GM19023 (cell line): ENCODE measurements around the gene ST3GAL4.

ENCODE experiments used
- ATAC-seq: cut with Tn5 transposase; IDR thresholded peaks from one replicate; pipeline ENCODE4 v1.9.1; 2021; ENCODE audit warnings: mild to moderate bottlenecking, moderate library complexity; ENCODE audit not compliant: unreplicated experiment

The ST3GAL4 gene

DNA sequence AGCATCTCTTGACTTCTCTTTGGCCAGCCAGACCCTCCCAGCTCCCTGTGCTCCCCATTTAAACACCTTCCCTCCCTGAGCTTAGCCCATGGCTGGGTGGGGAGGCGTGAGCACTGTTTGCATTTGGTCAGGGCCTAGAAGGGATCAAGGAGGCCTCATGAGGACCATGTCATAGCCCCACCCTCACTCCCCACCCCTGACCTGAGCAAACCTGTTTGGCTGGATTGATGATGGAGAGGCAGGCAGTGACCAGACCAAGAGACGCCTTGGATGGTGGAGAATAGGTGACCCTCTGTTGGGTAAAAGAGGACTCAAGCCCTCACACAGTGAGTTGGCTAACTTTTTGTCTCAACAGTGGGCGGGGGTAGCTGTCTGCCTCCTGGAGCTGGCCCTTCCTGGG is 49.9 kb downstream of the ST3GAL4 start:
- ATAC-seq, result no peak

DNA sequence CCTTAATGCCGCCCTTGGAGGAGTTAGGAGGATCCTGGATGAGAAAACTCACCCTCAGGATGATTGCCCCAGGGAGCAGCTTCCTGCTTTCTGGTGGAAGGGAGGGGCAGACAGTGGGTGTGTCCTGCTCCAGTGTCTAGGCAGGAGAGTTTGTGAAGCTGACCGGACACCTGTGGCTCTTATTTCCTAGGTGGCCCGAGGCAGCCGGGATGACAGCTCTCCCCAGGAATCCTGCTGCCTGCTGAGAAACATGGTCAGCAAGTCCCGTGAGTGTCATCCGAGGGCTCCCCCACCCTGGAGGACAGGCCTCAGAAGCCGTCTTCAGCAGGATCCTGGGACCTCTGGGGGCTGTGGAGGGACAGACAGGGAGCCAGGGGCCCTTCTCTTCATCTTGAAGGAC is 50.4 kb downstream of the ST3GAL4 start:
- no peak for ATAC-seq

DNA sequence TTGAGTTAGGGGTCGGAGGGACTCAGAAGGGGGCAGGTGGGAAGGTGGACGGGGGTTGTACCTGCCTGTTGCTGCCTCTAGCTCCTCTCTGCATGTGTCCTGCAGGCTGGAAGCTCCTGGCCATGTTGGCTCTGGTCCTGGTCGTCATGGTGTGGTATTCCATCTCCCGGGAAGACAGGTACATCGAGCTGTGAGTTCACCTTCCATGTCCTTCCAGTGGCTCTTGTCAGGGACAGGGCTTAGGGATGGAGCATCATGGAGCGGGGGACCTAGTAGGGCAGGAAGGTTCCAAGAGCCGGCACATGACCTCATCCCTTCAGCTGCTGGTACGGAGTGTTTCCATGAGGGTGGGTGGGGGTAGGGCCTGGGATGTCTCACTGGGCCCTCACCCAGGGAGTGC is 50.9 kb downstream of the ST3GAL4 start:
- no peak for ATAC-seq

DNA sequence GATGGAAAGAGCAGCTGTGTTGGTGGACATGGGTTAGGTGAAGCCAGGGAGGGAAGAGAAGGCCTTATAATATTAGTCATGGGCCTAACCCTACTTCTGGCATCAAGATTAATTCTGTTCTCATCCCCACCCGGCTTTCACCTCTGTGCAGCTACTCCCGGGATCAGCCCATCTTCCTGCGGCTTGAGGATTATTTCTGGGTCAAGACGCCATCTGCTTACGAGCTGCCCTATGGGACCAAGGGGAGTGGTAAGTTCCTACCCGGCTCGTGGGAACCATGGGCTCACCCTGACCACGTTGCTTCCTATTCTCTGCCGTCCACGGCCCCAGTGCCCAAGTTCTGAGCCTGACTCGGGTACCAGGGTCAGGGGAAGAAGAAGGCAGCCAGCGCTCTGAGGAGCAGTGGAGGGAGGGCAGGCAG is 51.6 kb downstream of the ST3GAL4 start:
- no peak for ATAC-seq

DNA sequence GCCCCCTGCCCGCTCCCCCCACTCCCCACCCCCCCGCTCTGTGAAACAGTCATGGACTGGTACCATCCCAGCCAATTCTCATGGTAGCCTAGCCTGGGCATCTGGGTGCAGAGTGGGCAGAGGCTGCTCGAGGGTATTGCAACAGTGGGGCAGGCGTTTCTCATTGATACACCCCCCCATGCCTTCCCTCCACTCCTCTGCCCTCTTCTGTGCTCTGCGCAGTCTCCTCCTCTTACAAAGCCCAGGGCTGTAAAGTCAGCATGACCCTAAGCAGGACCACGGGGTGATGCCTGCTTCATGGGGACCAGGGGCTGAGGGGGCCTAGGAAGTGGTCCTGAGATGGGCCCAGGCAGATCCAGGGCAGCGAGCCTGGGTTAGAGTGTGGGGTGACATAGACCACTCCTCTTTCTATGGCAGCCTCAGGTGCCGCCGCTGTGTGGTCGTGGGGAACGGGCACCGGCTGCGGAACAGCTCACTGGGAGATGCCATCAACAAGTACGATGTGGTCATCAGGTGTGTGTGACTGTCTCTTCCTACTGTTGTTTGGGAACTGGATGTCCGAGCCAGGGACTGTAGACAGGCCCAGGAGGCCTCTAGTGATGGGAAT is 52.3 kb downstream of the ST3GAL4 start:
- no peak for ATAC-seq

DNA sequence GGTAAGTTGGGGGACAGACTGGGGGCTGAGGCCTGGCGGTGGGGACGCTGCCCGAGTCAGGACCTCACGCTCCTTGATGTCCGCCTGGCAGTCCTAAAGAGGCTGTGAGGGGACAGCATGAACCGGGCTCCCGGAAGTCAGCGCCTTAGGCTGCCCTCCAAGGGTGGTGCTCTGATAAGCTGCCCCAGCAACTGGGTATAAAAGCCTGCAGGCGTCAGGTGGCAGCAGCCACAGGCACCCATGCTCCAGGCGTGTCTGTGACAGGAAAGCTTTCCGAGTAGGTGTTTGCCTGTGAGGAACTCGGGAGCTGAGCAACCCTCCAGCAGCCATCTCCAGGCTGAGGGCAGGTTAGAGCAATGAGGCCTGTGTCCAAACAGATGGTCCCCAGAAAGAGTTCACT is 53.0 kb downstream of the ST3GAL4 start:
- ATAC-seq, result no peak

DNA sequence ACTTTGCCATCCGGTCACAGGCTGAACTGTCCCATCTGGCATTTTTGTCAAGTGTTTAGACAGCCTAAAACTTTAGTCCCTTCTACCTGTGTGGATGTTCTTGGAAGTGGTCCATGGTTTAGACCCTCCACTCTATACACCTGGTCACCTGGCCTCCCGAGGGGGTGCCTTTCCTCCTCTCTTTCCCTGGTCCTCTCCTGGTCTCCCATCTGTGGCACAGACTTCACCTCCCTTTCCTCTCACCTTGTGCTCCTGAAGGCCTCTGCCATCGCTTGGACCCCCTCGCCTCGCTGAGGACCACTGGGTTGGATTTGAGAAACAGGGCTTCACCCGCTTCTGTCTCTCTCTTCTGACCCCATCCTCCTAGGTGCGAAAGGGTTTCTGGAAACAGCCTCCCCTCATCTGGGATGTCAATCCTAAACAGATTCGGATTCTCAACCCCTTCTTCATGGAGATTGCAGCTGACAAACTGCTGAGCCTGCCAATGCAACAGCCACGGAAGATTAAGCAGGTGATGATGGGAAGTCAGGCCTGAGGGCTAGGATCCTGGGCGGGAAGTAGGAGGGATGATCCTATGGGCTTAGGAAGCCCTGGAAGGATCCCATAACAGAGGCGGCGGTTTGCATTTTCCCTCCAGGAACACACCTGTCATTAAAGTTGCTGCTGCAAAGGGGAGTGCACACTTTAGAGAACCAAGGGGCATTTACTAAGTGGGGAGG is 53.6 kb downstream of the ST3GAL4 start:
- ATAC-seq, result no peak

DNA sequence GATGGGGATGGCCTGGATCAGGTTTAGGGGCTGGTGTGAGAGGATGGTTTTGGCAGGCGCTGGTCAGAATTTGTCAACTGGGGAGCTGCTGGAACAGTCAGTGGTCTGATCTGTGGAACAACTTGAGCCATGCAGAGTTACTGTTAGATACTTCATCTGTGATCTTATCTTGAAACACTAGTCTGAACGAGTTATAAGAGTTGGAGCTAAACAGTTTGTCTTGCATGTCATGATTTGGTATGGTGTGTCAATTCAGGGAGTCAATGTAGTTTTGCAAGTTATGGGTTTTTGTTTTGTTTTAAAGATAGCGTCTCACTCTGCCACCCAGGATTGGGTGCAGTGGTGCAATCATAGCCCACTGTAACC is 54.1 kb downstream of the ST3GAL4 start:
- ATAC-seq, result no peak

DNA sequence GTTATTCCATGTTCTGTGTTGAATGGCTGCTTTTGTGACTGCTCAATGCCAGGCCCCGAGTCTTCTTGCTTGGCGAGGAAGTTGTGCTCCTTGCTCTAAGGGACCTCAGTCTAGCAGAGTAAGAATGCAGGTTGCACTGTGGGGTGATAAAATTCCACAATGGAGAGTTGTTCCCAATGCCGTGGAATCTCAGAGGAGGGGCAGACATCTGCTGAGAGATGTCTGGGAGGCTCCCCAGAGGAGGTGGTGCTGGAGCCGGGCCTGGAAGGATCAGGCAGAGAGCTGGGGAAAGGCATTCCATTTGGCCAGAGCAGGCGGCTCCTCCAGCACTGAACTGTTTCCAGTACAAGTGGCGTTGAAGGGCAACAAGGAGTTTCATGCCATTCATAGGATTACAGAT is 55.2 kb downstream of the ST3GAL4 start:
- ATAC-seq, result no peak

DNA sequence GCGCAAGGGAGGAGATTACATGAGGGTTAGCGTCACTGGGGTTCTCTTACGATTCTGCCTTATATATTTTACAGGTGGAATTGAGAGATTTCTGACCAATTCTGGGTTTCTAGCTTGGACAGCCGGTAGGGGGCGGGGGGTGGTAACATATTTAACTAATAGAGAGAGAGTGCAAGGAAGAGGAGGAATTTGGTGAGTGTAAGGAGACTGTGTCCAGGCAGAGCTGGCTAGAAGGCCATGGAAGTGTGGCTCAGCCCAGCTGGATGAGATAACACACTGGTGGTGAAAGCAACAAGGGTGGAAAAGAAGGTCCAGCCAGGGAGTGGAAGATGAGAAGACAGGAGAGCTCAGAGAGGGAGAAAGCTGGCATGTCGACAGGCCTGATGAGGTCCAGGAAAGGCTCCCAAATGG is 56.5 kb downstream of the ST3GAL4 start:
- ATAC-seq, result no peak

DNA sequence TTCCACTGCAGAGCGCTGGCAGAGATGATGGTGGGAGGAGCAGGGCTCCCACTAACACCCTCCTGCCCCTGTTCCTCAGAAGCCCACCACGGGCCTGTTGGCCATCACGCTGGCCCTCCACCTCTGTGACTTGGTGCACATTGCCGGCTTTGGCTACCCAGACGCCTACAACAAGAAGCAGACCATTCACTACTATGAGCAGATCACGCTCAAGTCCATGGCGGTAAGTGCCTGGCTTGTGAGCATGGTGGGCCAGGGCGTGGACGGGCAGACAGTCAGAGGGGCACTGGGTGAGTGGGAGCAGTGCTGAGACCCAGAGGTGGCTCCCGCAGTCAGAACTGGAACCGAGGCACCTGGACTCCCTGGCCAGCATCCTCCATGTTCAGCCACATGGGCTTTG is 57.9 kb downstream of the ST3GAL4 start:
- ATAC-seq, result no peak

DNA sequence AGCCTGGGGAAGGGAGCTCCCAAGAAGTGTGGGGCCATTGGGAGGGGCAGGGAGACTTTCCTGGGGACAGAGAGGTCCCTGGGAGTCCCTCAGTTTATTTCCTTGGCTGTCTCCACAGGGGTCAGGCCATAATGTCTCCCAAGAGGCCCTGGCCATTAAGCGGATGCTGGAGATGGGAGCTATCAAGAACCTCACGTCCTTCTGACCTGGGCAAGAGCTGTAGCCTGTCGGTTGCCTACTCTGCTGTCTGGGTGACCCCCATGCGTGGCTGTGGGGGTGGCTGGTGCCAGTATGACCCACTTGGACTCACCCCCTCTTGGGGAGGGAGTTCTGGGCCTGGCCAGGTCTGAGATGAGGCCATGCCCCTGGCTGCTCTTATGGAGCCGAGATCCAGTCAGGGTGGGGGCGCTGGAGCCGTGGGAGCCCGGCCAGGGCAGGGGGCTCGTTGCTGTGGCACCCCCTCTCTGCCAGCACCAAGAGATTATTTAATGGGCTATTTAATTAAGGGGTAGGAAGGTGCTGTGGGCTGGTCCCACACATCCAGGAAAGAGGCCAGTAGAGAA is 58.4 kb downstream of the ST3GAL4 start:
- no peak for ATAC-seq

DNA sequence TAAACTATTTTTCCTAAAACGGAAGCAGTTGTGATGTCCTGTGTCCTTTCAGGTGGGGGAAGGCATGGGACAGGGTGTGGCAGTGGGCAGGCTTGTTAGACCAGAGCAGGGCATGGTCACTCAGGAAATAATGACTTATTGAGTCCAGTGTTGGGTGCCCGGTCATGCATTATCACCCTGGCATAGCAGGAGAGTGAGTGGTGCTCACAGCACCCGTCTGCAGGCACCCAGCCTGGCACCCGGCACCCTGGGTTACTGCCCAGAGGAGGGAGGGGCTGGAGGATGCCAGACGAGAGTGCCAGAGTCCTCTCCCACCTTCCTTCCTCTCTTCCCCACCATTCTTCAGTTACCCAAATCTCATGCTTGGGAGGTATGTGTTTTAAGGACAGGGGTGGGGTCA is 59.1 kb downstream of the ST3GAL4 start:
- ATAC-seq, result no peak

DNA sequence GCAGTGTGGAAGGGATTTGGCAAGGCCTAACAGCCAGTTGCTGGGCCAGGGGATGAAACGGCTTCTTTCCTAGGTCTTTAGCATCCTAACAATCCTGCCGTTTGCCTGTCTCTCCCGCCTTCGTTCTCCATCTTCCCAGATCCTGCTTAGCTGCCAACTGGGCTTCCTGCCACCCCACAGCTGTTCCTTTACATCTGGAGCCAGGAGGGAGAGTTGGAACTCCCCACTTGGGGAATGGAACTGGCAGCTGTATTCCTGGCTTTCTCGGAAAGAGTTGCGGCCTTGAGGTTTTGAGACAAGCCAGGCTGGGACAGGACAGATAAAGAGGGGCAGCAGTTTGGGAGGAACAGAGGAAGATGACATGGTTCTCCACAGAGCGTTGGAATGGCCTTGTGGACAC is 59.6 kb downstream of the ST3GAL4 start:
- ATAC-seq, result no peak

DNA sequence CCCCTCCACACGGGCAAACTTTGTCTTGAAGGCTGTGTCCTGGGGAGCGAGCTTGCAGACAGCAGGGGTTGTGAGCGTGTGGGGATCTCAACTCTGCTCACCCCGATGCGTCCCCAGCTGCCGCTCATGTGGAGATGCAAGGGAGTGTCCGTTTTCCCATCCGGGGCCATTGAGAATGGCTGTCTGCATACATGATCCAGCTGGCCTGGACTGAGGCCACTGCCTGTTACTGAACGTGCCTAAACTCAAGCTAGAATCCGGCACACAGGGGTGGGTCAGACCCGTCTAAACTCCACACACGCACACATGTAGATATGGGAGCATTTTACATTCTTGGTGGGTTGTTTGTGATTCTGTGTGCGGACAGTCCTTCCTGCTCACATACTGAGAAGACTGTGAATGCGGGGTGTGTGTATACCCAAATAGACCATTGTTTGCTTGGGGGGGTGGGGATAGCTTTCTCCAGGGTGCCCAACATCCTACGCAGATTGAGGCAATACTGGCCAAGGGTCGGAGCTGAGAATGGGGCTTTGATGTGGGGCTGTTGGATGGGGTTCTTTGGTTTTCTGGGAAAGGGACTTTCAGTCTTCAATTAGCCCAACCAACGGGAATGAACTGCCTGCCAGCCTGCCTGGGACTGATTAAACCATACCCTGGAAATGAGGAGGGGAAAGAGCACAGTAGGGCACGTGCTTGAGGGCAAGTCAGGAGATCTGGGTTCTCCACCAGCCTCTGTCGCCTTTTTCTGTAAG is 60.4 kb downstream of the ST3GAL4 start:
- ATAC-seq, result no peak

DNA sequence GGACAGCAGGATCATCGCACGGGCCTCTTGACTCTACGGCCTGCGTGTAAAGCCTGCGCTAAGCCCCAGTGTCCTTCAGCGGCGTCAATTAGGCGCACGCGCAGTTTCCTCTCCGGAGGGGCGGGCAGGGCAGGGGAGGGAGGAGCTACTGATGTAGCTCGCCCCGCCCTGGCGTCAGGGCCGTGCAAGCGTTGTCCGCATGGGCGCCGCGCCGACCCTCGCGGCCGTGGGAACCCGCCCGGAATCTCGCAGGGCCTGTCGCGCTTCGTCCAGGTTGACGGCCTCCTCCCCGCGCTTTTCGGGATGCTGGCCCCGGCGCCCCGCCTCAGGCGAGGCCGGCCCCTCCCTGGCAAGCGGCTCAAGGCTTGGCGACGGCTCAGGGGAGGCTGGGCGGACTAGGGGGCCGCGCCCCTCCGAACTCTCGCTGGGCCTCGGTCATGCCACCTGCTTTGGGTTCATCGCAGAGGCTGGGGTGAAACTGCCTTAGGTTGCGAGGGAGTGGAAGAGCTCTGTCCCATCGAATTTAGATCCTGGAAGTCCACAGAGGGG is 61.1 kb downstream of the ST3GAL4 start:
- peak; percentile 88 for ATAC-seq

DNA sequence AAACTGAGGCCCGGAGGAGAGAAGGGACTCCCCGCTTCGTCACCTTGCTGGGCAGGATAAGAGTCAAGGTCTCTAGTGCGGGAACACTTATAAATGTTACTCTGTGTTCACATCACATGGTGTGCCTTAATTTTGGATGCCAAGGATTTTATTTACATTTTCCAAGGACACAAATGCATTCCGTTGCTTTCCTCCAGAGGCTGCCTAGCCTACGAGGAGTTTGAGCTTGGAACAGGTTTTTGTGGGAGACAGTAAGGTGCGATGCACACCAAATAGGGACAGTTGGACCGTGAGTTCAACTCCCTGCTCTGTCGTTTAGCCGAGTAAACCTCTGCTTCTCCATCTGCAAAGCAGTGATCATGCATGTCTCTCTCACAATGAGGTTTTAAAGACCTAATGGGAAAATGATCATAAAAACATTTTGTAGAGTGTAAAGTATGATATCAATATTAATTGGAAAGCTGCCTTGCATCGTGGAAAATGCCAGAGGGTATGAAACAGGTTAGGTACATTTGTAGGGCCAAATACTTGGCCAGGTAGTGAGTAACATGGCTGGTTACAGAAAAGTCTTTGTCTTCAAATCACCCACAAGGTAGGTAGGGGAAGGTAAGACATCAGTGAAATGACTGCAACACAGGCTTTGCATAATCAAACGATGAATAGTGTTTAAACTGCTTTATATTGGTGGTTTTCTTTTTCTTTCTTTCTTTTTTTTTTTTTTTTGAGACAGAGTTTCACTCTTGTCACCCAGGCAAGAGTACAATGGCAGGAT is 61.8 kb downstream of the ST3GAL4 start:
- ATAC-seq, result no peak

DNA sequence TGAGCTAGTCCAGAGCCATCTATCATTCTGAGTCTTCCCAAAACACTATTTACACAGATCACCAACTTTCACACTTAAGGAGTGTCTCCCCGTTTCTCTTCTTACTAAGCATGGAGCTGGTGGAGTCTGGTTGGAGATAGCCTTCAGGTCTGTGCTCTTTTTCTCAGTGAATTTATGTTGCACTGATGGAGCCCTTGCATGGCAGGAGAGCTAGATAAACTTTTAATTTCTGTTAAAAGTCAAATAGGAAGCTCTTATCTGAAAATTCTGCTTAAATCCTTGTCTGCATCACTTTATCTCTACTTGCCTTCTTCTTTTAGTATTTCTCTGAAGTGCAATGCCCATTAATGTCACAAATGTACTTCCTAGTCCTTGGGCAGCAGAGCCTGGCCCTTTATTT is 63.4 kb downstream of the ST3GAL4 start:
- ATAC-seq, result no peak

DNA sequence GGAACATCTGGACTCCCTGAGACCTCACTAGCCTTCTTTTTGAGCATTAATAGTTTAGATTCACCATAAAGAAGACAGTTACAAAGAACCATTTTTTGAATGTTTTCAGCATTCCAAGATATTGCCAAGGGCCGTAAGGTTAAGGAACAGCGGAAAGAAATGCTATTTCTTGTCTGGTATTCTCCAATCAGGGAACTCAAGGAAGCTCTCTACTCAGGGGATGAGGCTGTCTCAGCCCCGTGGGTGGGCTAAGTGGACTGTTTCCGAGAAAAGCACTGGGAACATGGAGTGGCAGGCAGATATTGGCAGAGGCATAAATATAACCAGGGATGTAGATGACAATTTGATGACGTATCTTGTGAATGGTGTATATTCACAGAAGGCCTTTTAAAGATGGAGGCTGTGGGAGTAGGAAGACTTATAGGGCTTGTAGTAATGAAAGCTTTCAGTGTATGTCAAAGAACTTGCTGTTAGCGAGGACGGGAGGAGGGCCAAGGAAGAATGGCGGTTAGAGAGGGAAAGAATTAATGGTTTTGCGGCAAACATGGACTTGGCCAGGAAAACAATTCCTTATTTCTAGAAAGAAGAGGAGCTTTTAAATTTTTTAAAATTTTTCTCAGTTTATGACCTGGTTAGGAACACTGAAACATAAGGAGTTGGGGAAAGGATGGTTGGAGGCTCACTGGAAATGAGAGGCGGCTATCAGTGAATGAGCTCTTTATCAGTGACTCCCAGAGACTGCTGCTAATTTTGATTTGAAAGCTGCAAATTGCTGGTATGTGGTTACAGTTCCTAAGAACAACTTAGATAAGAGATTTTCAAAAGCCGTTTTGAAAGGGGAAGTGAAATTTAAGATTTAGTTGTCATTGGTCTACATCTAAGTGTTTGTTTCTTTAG is 64.6 kb downstream of the ST3GAL4 start:
- ATAC-seq, result peak; percentile 50

DNA sequence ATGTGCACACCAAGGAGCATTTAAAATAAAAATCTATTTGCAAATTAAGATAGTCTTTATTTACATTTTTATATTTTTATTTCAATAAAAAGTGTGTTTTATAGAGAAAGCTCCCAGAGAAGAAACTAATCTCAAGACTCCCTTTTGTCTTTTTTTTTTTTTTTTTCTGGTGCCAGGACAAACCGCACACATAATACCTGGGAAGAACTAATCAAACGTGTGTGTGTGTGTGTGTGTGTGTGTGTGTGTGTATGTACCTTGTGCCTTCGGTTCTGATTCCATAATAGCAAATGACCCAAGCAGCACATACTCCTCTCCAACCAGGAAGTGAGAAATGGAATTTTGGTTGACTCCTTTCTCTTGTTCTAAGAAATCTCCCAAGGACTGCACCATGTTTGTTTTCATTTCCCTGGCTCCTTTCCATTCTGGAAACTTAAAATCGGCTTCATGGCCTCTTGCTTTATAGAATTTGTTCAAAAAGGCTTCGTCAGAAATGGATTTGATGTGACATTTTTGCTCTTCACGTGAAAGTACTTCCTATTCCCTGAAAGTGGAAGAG is 65.3 kb downstream of the ST3GAL4 start:
- ATAC-seq, result no peak
